ENCODE data around the gene CSH1. TPM values are rescaled to one million over a fixed set of nuclear protein-coding genes. Genes with fewer than 3 reads are reported as not detected.
A peak's percentile ranks its signal among the peaks of the same experiment; 100 is the strongest.
"Not testable (repeated sequence)": the region's sequence is repeated elsewhere in the genome, so short reads cannot be mapped to it uniquely, and the experiment has no call there.

CSH1 gene
- total RNA-seq, 1 experiment from 2014 or later = not detected

DNA sequence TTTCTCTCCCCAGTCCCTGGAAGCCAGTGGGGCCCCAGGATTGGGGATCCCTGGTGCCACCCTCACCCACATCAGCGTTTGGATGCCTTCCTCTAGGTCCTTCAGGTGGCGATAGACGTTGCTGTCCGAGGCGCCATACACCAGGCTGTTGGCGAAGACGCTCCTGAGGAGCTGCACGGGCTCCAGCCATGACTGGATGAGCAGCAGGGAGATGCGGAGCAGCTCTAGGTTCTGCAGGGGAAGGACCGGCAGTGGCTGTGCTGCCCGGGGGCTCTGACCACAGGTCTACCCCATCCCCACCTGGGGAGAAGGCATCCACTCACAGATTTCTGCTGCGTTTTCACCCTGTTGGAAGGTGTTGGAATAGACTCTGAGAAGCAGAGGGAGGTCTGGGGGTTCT lies 15.7 kb downstream of the CSH1 start:
- H3K27ac Mint-ChIP-seq = peak overlapping the region in 1 of 3 experiments; percentile 89; a peak in 1 of 7 replicates
- Histone ChIP-seq H3K4ac (ENCODE audit: low read depth, low read length) (no peak overlapping the region), H4K20me1 (ENCODE audit: control insufficient read depth, insufficient read depth, insufficient read length) (no peaks in the 10 kb centered on the region), H3K79me2 (ENCODE audit: insufficient read depth, low read length) (no peaks in the 10 kb centered on the region), H4K8ac (replicated peaks; ENCODE audit: insufficient read length, low read depth, low read length) (no peak overlapping the region), H3K9ac (ENCODE audit: extremely low read depth, insufficient read length, low read length) (no peak overlapping the region), H3K23ac (ENCODE audit: insufficient read length, low read depth, low read length) (no peak overlapping the region), H2BK120ac (ENCODE audit: low read depth, low read length, poor library complexity, severe bottlenecking) (no peak overlapping the region), H3K4me1 (ENCODE audit: insufficient read depth, low read length) (no peaks in the 10 kb centered on the region; the same call in 1 of the 2 replicates), H3K4me2 (ENCODE audit: insufficient read depth, insufficient read length, low read length) (no peak overlapping the region), H2BK20ac (ENCODE audit: low read depth, low read length, poor library complexity, severe bottlenecking) (no peak overlapping the region), H2BK15ac (ENCODE audit: low read depth, low read length) (no peak overlapping the region), H3K79me1 (ENCODE audit: insufficient read depth, low read depth, low read length, poor library complexity, severe bottlenecking) (no peaks in the 10 kb centered on the region), H4K5ac (ENCODE audit: insufficient read length, low read depth, low read length) (no peak overlapping the region), H2AFZ (ENCODE audit: low read length) (no peak overlapping the region), H3T11ph (ENCODE audit: low read length) (no peak overlapping the region), H3K23me2 (ENCODE audit: insufficient read length, low read depth, low read length, poor library complexity, severe bottlenecking) (no peaks in the 10 kb centered on the region), H2BK5ac (ENCODE audit: insufficient read length, low read length) (no peak overlapping the region), H4K91ac (ENCODE audit: insufficient read length, low read depth, low read length) (no peak overlapping the region), H3K56ac (ENCODE audit: insufficient read length, low read depth, low read length) (no peak overlapping the region), H3K27ac (ENCODE audit: insufficient read length, low read depth, low read length) (no peak overlapping the region), H3K14ac (ENCODE audit: insufficient read depth, low read length) (no peak overlapping the region), H3K9me3 (ENCODE audit: control insufficient read depth, low read depth, low read length) (no peaks in the 10 kb centered on the region), H3K18ac (ENCODE audit: insufficient read length, low read depth, low read length) (no peak overlapping the region), H2AK5ac (ENCODE audit: insufficient read length, low read length) (no peak overlapping the region), H3K27me3 (ENCODE audit: insufficient read depth, low read length) (no peaks in the 10 kb centered on the region), H2BK12ac (ENCODE audit: insufficient read length, low read depth, low read length) (no peak overlapping the region)
- H3K27me3 Mint-ChIP-seq (ENCODE audit: low read depth) = peaks cover 10% of the 10 kb centered on the region
- peaks cover 13 to 16% of the 10 kb centered on the region in 2 experiments for H3K4me1 Mint-ChIP-seq
- no peaks in the 10 kb centered on the region; a peak in 1 of 7 replicates for H3K36me3 Mint-ChIP-seq (ENCODE audit: insufficient read depth in 1 of 3, low read depth in 3 of 3)
- DNase-seq = no peak
- TF ChIP-seq, protein P1, sequence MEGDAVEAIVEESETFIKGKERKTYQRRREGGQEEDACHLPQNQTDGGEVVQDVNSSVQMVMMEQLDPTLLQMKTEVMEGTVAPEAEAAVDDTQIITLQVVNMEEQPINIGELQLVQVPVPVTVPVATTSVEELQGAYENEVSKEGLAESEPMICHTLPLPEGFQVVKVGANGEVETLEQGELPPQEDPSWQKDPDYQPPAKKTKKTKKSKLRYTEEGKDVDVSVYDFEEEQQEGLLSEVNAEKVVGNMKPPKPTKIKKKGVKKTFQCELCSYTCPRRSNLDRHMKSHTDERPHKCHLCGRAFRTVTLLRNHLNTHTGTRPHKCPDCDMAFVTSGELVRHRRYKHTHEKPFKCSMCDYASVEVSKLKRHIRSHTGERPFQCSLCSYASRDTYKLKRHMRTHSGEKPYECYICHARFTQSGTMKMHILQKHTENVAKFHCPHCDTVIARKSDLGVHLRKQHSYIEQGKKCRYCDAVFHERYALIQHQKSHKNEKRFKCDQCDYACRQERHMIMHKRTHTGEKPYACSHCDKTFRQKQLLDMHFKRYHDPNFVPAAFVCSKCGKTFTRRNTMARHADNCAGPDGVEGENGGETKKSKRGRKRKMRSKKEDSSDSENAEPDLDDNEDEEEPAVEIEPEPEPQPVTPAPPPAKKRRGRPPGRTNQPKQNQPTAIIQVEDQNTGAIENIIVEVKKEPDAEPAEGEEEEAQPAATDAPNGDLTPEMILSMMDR (conservative IDR thresholded peaks at IDR 0.05) = no peak; the same call in 2 of the 3 replicates
- no peaks in the 10 kb centered on the region; a peak in 1 of 5 replicates for H3K9me3 Mint-ChIP-seq
- H3K4me3 Mint-ChIP-seq = no peak overlapping the region
- WGBS (ENCODE audit: extremely low coverage, insufficient read length, low lambda C conversion rate) = no CpG with 5 or more reads among the region's 12 CpGs

DNA sequence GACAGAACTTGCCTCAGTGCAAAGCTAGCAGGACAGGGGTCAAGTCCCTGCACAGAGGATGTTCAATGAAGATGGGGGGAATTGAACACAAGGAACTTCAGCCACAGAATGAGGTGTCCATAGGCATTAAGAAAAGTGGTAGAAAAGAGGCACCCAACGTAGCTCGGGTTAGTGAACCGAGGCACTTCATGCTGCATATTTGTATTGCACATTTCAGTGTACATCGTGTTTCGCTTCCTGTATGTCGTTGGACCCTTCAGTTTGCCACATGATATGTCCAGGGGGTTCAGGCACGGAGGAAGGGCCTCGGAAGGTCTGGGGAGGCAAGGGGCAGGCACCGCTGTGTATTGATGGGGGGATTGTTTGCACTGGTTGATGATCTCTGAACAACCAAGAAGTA lies 18.0 kb downstream of the CSH1 start:
- not testable (repeated sequence) for H3K14ac ChIP-seq (ENCODE audit: insufficient read depth, low read length); H4K5ac ChIP-seq (ENCODE audit: insufficient read length, low read depth, low read length); H3K4me2 ChIP-seq (ENCODE audit: insufficient read depth, insufficient read length, low read length); H3K79me1 ChIP-seq (ENCODE audit: insufficient read depth, low read depth, low read length, poor library complexity, severe bottlenecking); H3K4me1 ChIP-seq (ENCODE audit: insufficient read depth, low read length); H2BK120ac ChIP-seq (ENCODE audit: low read depth, low read length, poor library complexity, severe bottlenecking); H2BK15ac ChIP-seq (ENCODE audit: low read depth, low read length); H3T11ph ChIP-seq (ENCODE audit: low read length); H3K27me3 ChIP-seq (ENCODE audit: insufficient read depth, low read length); H3K56ac ChIP-seq (ENCODE audit: insufficient read length, low read depth, low read length); H2AFZ ChIP-seq (ENCODE audit: low read length); H3K79me2 ChIP-seq (ENCODE audit: insufficient read depth, low read length); H3K23me2 ChIP-seq (ENCODE audit: insufficient read length, low read depth, low read length, poor library complexity, severe bottlenecking); H3K23ac ChIP-seq (ENCODE audit: insufficient read length, low read depth, low read length); H4K8ac ChIP-seq (replicated peaks; ENCODE audit: insufficient read length, low read depth, low read length); H3K27me3 Mint-ChIP-seq (ENCODE audit: low read depth); H3K4me3 Mint-ChIP-seq; H4K20me1 ChIP-seq (ENCODE audit: control insufficient read depth, insufficient read depth, insufficient read length); H4K91ac ChIP-seq (ENCODE audit: insufficient read length, low read depth, low read length); H3K36me3 Mint-ChIP-seq (ENCODE audit: insufficient read depth in 1 of 3, low read depth in 3 of 3); H2AK5ac ChIP-seq (ENCODE audit: insufficient read length, low read length); H2BK5ac ChIP-seq (ENCODE audit: insufficient read length, low read length); H3K9me3 Mint-ChIP-seq; H3K9me3 ChIP-seq (ENCODE audit: control insufficient read depth, low read depth, low read length); H3K27ac ChIP-seq (ENCODE audit: insufficient read length, low read depth, low read length); H3K4ac ChIP-seq (ENCODE audit: low read depth, low read length); H2BK12ac ChIP-seq (ENCODE audit: insufficient read length, low read depth, low read length); DNase-seq; H3K9ac ChIP-seq (ENCODE audit: extremely low read depth, insufficient read length, low read length); H3K27ac Mint-ChIP-seq; H2BK20ac ChIP-seq (ENCODE audit: low read depth, low read length, poor library complexity, severe bottlenecking); H3K18ac ChIP-seq (ENCODE audit: insufficient read length, low read depth, low read length)
- no CpG with 5 or more reads among the region's 9 CpGs for WGBS (ENCODE audit: extremely low coverage, insufficient read length, low lambda C conversion rate)
- H3K4me1 Mint-ChIP-seq = peaks cover 16 to 22% of the 10 kb centered on the region in 2 experiments
